SK-N-SH (cell line): Measurements from ENCODE around the gene RPL7L1. TPM values are rescaled to one million over a fixed set of nuclear protein-coding genes. Genes with fewer than 3 reads are reported as not detected.

Source experiments
- CTCF ChIA-PET: fragments of 300-600, 350-600 bp; formaldehyde crosslinking; extraction: SDS; loops from one replicate; lab custom pipeline; 2021; lab: Yijun Ruan, JAX
- POLR2A ChIA-PET: fragments of 350-600 bp; sonication (Branson Sonifier 250); formaldehyde crosslinking; extraction: SDS; loops from one replicate; lab custom pipeline; 2020; ENCODE audit warnings: antibody characterized with exemption, inconsistent platforms; lab: Yijun Ruan, JAX
- DNase-seq: peaks from one replicate; pipeline ENCODE4 v3.0.0; 2012
- H2AFZ ChIP-seq: fragments of 200-600 bp; sonication (generic); 2 replicates; pipeline ENCODE4 v1.8.1; 2016; ENCODE audit warnings: antibody characterized with exemption, mild to moderate bottlenecking, low read depth
- H3F3A ChIP-seq: fragments of 200-600 bp; sonication (generic); replicated peaks from 2 replicates; pipeline ENCODE3; 2016; ENCODE audit warnings: antibody characterized with exemption, mild to moderate bottlenecking; ENCODE audit not compliant: insufficient read depth
- H3K27ac ChIP-seq, 2 experiments: fragments of 200-500 bp in 1 of 2; fragments of 200-600 bp in 1 of 2; sonication (Bioruptor generic) in 1 of 2; sonication (generic), shearing (Covaris generic) in 1 of 2; 2 replicates each; pipeline versions ENCODE4 v1.5.1 to v1.6.1; 2014 to 2016; ENCODE audit warnings: low read depth in 2 of 2, inconsistent platforms in 1 of 2, low read length in 1 of 2, mild to moderate bottlenecking in 1 of 2, mixed read lengths in 1 of 2
- H3K27me3 ChIP-seq: fragments of 200-600 bp; sonication (generic), shearing (Covaris generic); 2 replicates; pipeline ENCODE4 v1.6.1; 2016; ENCODE audit warnings: mixed run types; ENCODE audit not compliant: insufficient read depth
- H3K36me3 ChIP-seq, 2 experiments: fragments of 200-500 bp in 1 of 2; fragments of 200-600 bp in 1 of 2; sonication (Bioruptor generic) in 1 of 2; sonication (generic) in 1 of 2; replicated peaks in 1 of 2; 2 replicates each; pipeline versions ENCODE3 to v1.5.1; 2014 to 2016; ENCODE audit warnings: low read length in 1 of 2, mild to moderate bottlenecking in 1 of 2; ENCODE audit not compliant: insufficient read depth in 2 of 2, control insufficient read depth in 1 of 2
- H3K4me1 ChIP-seq, 2 experiments: fragments of 200-500 bp in 1 of 2; fragments of 200-600 bp in 1 of 2; sonication (Bioruptor generic) in 1 of 2; sonication (generic), shearing (Covaris generic) in 1 of 2; 2 replicates each; pipeline versions ENCODE4 v1.5.1 to v1.6.1; 2014 to 2016; ENCODE audit warnings: low read depth in 1 of 2, low read length in 1 of 2, mixed run types in 1 of 2; ENCODE audit not compliant: insufficient read depth in 2 of 2, control insufficient read depth in 1 of 2
- H3K4me2 ChIP-seq: fragments of 200-600 bp; sonication (generic), shearing (Covaris generic); 2 replicates; pipeline ENCODE4 v1.6.1; 2017; ENCODE audit warnings: mixed run types
- H3K4me3 ChIP-seq, 2 experiments: fragments of 200-500 bp in 1 of 2; fragments of 200-600 bp in 1 of 2; sonication (Bioruptor generic) in 1 of 2; sonication (generic), shearing (Covaris generic) in 1 of 2; 2 replicates each; pipeline versions ENCODE4 v1.5.1 to v1.8.1; 2014 to 2016; ENCODE audit warnings: low read depth in 2 of 2, inconsistent platforms in 1 of 2, low read length in 1 of 2, mild to moderate bottlenecking in 1 of 2, mixed read lengths in 1 of 2, moderate library complexity in 1 of 2
- H3K79me2 ChIP-seq: fragments of 200-600 bp; sonication (generic); 2 replicates; pipeline ENCODE4 v1.8.1; 2017; ENCODE audit warnings: mild to moderate bottlenecking; ENCODE audit not compliant: insufficient read depth
- H3K9ac ChIP-seq: fragments of 200-600 bp; sonication (generic); 2 replicates; pipeline ENCODE4 v1.6.1; 2017; ENCODE audit warnings: mixed run types
- H3K9me2 ChIP-seq: fragments of 200-600 bp; sonication (generic); 2 replicates; pipeline ENCODE4 v1.6.1; 2017; ENCODE audit warnings: mixed run types
- H3K9me3 ChIP-seq: fragments of 200-600 bp; sonication (generic); 2 replicates; pipeline ENCODE4 v1.6.1; 2017; ENCODE audit warnings: mixed run types, mild to moderate bottlenecking, moderate library complexity
- H4K20me1 ChIP-seq: fragments of 200-600 bp; sonication (generic); 2 replicates; pipeline ENCODE4 v1.6.1; 2017; ENCODE audit warnings: mild to moderate bottlenecking, mixed run types; ENCODE audit not compliant: insufficient read depth
- CHD2 ChIP-seq: fragments of 150-350 bp; IDR thresholded peaks from 2 replicates; pipeline ENCODE4 v1.6.1; 2018; ENCODE audit warnings: low read length; ENCODE audit not compliant: partially characterized antibody
- EP300 ChIP-seq, 2 experiments: IDR thresholded peaks; 2 replicates each; pipeline versions ENCODE4 v1.4.0 to v1.6.1; 2012; ENCODE audit warnings: borderline replicate concordance in 1 of 2, low read depth in 1 of 2, low read length in 1 of 2
- FOXJ3 ChIP-seq: sonication (generic); formaldehyde crosslinking; IDR thresholded peaks from 2 replicates; pipeline ENCODE4 v1.5.1; 2020; ENCODE audit warnings: mild to moderate bottlenecking, missing genetic modification reagents
- GABPA ChIP-seq: IDR thresholded peaks from 2 replicates; pipeline ENCODE4 v1.4.0; 2012; ENCODE audit warnings: low read depth, mild to moderate bottlenecking
- MEF2A ChIP-seq: IDR thresholded peaks from 2 replicates; pipeline ENCODE4 v1.4.0; 2012; ENCODE audit warnings: low read depth, borderline replicate concordance
- MXI1 ChIP-seq: IDR thresholded peaks from 2 replicates; pipeline ENCODE4 v1.6.1; 2012; ENCODE audit warnings: mild to moderate bottlenecking, low read depth, low read length, improper control_type of control experiment
- RFX5 ChIP-seq: IDR thresholded peaks from 2 replicates; pipeline ENCODE4 v1.6.1; 2012; ENCODE audit warnings: mild to moderate bottlenecking, improper control_type of control experiment, low read length
- RXRA ChIP-seq: IDR thresholded peaks from 2 replicates; pipeline ENCODE4 v1.4.0; 2012; ENCODE audit warnings: low read depth, mild to moderate bottlenecking, borderline replicate concordance
- SIN3A ChIP-seq: IDR thresholded peaks from 2 replicates; pipeline ENCODE4 v1.6.1; 2012; ENCODE audit warnings: low read depth, mild to moderate bottlenecking, low read length, moderate library complexity, borderline replicate concordance
- SMC3 ChIP-seq: IDR thresholded peaks from 2 replicates; pipeline ENCODE4 v1.6.1; 2012; ENCODE audit warnings: low read depth, low read length, improper control_type of control experiment
- TEAD4 ChIP-seq: IDR thresholded peaks from 2 replicates; pipeline ENCODE4 v1.4.0; 2012; ENCODE audit warnings: mild to moderate bottlenecking, borderline replicate concordance; ENCODE audit not compliant: insufficient read depth
- USF2 ChIP-seq: fragments of 150-350 bp; IDR thresholded peaks from 2 replicates; pipeline ENCODE4 v1.6.1; 2017; ENCODE audit warnings: antibody characterized with exemption, low read length, low read depth, borderline replicate concordance
- WGBS: methylation state at CpG from one replicate; pipeline ENCODE4 v1.1.6; 2017; ENCODE audit warnings: low lambda C conversion rate; 5-methylcytosine and 5-hydroxymethylcytosine counted together
- polyA plus RNA-seq, 3 experiments: library from polyadenylated mRNA; depleted of rRNA; stranded (reverse); fragments of >200 nt; gene quantifications; 2 replicates each; pipeline ENCODE4 v1.2.3, GENCODE V29; 2012

Gene RPL7L1
- polyA plus RNA-seq, 1 of the 3 experiments (the other 2 are of a cell fraction), result 22.1 TPM

- WGBS, result 62% methylated on average over 2 of the region's 2 CpGs
- Histone ChIP-seq H3K27me3 (no peaks in the 10 kb centered on the region), H3F3A (peaks cover 4% of the 10 kb centered on the region), H3K4me2 (no peak overlapping the region), H3K9ac (no peak overlapping the region), H3K9me3 (no peaks in the 10 kb centered on the region), H3K4me1 (no peaks in the 10 kb centered on the region), H3K27ac (no peak overlapping the region), H3K36me3 (peaks cover 7 to 18% of the 10 kb centered on the region in 2 experiments), H2AFZ (no peak overlapping the region), H3K4me3 (no peak overlapping the region), H4K20me1 (no peaks in the 10 kb centered on the region), H3K9me2 (no peaks in the 10 kb centered on the region), H3K79me2 (no peaks in the 10 kb centered on the region)
- DNase-seq, result no peak
- TF ChIP-seq SIN3A, result no peak
- no peak for TF ChIP-seq RXRA
- no peak for TF ChIP-seq CHD2
- TF ChIP-seq EP300 (IDR thresholded peaks at IDR 0.05; ENCODE audit: borderline replicate concordance in 1 of 2, low read depth in 1 of 2, low read length in 1 of 2), result no peak
- TF ChIP-seq RFX5, result no peak
- ChIA-PET CTCF (interaction anchor here (1.8 kb wide), 1 partner anchor 209 kb away, joined by 7 read pairs; no protein-coding TSS in a partner anchor), POLR2A (interaction anchor here (1.2 kb wide), 1 partner anchor 88 kb away, joined by 3 read pairs; no protein-coding TSS in a partner anchor)
Measured at GRCh38 chr6:42870145-42870936, 9.1 kb upstream of the RPL7L1 start.

- CTCF ChIA-PET, result no interaction called here
- Histone ChIP-seq H3K36me3 (peaks cover 3 to 8% of the 10 kb centered on the region in 2 experiments), H3K9ac (no peak overlapping the region), H3K4me2 (no peak overlapping the region), H4K20me1 (no peaks in the 10 kb centered on the region), H2AFZ (no peak overlapping the region), H3K9me2 (no peaks in the 10 kb centered on the region), H3K4me3 (no peak overlapping the region), H3K79me2 (no peaks in the 10 kb centered on the region), H3K27me3 (no peaks in the 10 kb centered on the region), H3F3A (peaks cover 4% of the 10 kb centered on the region), H3K9me3 (no peaks in the 10 kb centered on the region), H3K4me1 (no peaks in the 10 kb centered on the region), H3K27ac (no peak overlapping the region)
- TF ChIP-seq USF2 (no peak), SMC3 (no peak), FOXJ3 (CRISPR knock-in tag) (no peak), TEAD4 (no peak), GABPA (no peak), RFX5 (no peak), MXI1 (no peak), MEF2A (no peak)
- POLR2A ChIA-PET, result no interaction called here
- no peak for DNase-seq
- WGBS, result 92% methylated on average over 3 of the region's 3 CpGs
Measured at GRCh38 chr6:42871711-42872110, 7.7 kb upstream of the RPL7L1 start.
